Measurements from ENCODE around the gene OXER1. TPM values are rescaled to one million over a fixed set of nuclear protein-coding genes. Genes with fewer than 3 reads are reported as not detected.

Gene OXER1
- total RNA-seq, 1 donor from 2014 or later: 1.7 TPM

- no peak for DNase-seq (ENCODE audit: low spot score)
- Mint-ChIP-seq H3K27me3 (ENCODE audit: low read depth) (no peaks in the 10 kb centered on the region), H3K36me3 (ENCODE audit: low read depth) (peaks cover 3% of the 10 kb centered on the region)
Observed at GRCh38 chr2:42777883-42778805, 14.2 kb upstream of the OXER1 start.

DNA sequence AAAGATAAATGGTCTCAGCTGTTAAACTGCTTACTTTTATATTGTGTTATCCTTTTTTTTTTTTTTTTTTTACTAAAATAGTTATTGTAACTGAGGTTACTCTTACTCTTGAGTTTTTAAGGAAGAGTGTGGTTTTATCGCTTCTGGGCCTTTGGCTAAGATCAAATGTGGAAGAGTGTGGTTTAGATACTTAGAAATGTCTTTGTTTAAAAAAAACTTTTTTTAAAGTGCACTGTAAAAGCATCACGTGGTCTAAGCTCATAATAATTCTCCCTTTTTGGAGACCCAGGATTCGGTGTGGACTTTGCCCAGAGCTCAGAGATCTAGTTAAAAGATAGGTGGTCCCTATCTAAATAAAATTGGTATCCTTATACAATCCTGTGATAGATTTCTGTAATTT is 11.9 kb upstream of the OXER1 start:
- peaks cover 8% of the 10 kb centered on the region for H3K4me1 Mint-ChIP-seq (ENCODE audit: low read depth)
- no peak overlapping the region for H3K4me3 Mint-ChIP-seq (ENCODE audit: unreplicated experiment)
- H3K27ac Mint-ChIP-seq (ENCODE audit: unreplicated experiment): no peak overlapping the region
- peaks cover 2% of the 10 kb centered on the region for H3K36me3 Mint-ChIP-seq (ENCODE audit: low read depth)
- no peaks in the 10 kb centered on the region for H3K27me3 Mint-ChIP-seq (ENCODE audit: low read depth)
- no peak for DNase-seq (ENCODE audit: low spot score)
- TF ChIP-seq, protein P1, sequence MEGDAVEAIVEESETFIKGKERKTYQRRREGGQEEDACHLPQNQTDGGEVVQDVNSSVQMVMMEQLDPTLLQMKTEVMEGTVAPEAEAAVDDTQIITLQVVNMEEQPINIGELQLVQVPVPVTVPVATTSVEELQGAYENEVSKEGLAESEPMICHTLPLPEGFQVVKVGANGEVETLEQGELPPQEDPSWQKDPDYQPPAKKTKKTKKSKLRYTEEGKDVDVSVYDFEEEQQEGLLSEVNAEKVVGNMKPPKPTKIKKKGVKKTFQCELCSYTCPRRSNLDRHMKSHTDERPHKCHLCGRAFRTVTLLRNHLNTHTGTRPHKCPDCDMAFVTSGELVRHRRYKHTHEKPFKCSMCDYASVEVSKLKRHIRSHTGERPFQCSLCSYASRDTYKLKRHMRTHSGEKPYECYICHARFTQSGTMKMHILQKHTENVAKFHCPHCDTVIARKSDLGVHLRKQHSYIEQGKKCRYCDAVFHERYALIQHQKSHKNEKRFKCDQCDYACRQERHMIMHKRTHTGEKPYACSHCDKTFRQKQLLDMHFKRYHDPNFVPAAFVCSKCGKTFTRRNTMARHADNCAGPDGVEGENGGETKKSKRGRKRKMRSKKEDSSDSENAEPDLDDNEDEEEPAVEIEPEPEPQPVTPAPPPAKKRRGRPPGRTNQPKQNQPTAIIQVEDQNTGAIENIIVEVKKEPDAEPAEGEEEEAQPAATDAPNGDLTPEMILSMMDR (IDR thresholded peaks at IDR 0.05): no peak
- no peaks in the 10 kb centered on the region for H3K9me3 Mint-ChIP-seq (ENCODE audit: low read depth)

More at GRCh38 chr2:42777883-42778805, 14.2 kb upstream of the OXER1 start:
- Mint-ChIP-seq H3K27ac (ENCODE audit: unreplicated experiment) (peak overlapping the region; percentile 68), H3K9me3 (ENCODE audit: low read depth) (no peaks in the 10 kb centered on the region), H3K4me3 (ENCODE audit: unreplicated experiment) (no peak overlapping the region), H3K4me1 (ENCODE audit: low read depth) (peaks cover 11% of the 10 kb centered on the region)
- TF ChIP-seq, protein P1 (IDR thresholded peaks at IDR 0.05): no peak

DNA sequence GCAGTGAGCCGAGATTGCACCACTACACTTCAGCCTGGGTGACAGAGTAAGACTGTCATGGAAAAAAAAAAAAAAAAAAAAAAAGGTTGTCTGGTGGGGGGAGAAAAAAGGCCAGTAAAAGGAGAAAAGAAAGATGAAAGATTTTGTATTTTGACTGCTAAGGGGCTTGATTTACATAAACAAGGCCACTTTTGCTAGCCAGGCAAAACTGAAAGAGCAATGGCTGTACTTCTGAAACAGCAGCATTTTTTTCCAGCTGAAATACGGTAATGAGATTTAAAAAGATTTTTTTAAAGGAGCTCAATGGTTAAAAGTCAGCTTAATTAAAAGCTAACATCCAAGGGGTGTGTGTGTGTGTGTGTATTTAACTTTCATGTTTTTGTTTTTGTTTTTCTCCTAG is 11.3 kb upstream of the OXER1 start:
- H3K36me3 Mint-ChIP-seq (ENCODE audit: low read depth): peaks cover 2% of the 10 kb centered on the region
- no peaks in the 10 kb centered on the region for H3K27me3 Mint-ChIP-seq (ENCODE audit: low read depth)
- no peaks in the 10 kb centered on the region for H3K9me3 Mint-ChIP-seq (ENCODE audit: low read depth)
- DNase-seq (ENCODE audit: low spot score): no peak
- TF ChIP-seq, protein P1 (IDR thresholded peaks at IDR 0.05): no peak
- no peak overlapping the region for H3K27ac Mint-ChIP-seq (ENCODE audit: unreplicated experiment)
- H3K4me1 Mint-ChIP-seq (ENCODE audit: low read depth): peaks cover 8% of the 10 kb centered on the region
- no peak overlapping the region for H3K4me3 Mint-ChIP-seq (ENCODE audit: unreplicated experiment)

DNA sequence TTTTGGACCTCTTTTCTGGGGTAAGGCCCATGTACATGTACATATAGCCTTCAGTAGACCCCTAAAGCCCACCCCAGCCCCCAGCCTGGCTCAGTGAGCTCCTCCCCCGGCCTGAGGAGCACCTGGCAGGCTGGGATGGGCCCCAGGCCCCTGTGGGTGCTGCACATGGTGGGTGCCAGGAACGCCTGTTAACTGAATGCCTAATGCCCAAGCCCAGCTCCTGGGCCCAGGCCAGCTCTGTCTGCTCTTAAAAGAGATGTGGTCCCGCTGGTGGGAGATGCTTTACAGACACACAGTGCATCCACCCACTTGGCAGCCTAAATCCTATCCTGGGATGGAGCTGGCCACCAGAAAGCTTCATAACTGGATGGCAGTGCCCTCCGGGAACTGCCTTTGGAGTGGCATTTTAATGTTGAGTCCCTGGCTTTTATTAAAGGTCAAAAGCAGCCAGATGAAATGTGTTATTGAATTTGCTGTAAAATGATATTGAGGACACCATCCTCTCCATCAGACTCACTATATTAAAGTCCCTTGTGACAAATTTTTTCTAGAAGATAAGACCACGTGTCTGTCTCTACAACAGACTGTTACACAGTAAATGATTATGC is 7.7 kb upstream of the OXER1 start:
- Mint-ChIP-seq H3K36me3 (ENCODE audit: low read depth) (peaks cover 2% of the 10 kb centered on the region), H3K27me3 (ENCODE audit: low read depth) (no peaks in the 10 kb centered on the region), H3K9me3 (ENCODE audit: low read depth) (no peaks in the 10 kb centered on the region), H3K4me1 (ENCODE audit: low read depth) (no peaks in the 10 kb centered on the region), H3K27ac (ENCODE audit: unreplicated experiment) (no peak overlapping the region), H3K4me3 (ENCODE audit: unreplicated experiment) (no peak overlapping the region)
- TF ChIP-seq, protein P1 (IDR thresholded peaks at IDR 0.05): no peak
- DNase-seq (ENCODE audit: low spot score): no peak

- H3K27ac Mint-ChIP-seq (ENCODE audit: unreplicated experiment): no peak overlapping the region
- H3K4me1 Mint-ChIP-seq (ENCODE audit: low read depth): no peaks in the 10 kb centered on the region
- peaks cover 2% of the 10 kb centered on the region for H3K36me3 Mint-ChIP-seq (ENCODE audit: low read depth)
- no peaks in the 10 kb centered on the region for H3K9me3 Mint-ChIP-seq (ENCODE audit: low read depth)
- no peak overlapping the region for H3K4me3 Mint-ChIP-seq (ENCODE audit: unreplicated experiment)
- TF ChIP-seq, protein P1 (IDR thresholded peaks at IDR 0.05): peak; percentile 70
- DNase-seq (ENCODE audit: low spot score): no peak
- no peaks in the 10 kb centered on the region for H3K27me3 Mint-ChIP-seq (ENCODE audit: low read depth)
Observed at GRCh38 chr2:42770288-42771131, 6.6 kb upstream of the OXER1 start.

Data from chondrocyte (in vitro differentiated cells).